Measurements from ENCODE around the gene LEF1.

Gene LEF1

DNA sequence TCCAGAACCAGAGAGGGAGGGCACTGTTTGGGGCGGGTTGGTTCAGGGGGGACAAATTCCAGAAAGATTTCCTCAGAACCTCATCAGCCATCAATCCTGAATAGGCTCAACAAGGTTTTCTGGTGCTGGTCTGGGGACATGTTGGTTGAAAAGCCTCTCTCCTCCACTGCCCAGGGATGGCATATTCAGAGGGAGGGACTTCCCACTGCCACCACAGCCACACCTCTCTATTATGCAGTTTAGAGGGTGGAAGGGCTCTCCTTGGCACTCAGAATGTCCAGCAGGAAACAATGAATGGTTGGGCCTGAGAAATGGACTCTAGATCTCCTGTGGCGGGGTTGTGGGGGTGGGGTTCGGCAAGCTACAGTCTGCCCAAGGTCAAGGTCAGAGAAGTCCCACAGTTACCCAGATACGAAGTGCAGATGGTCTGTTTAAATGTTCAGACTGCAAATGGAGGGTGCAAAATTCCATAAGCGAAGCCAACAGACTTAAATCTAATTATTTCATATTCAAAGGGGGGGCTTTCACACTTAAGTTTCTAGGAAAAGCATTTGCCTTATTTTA, 70.7 kb downstream of the LEF1 start:
- no peaks in the 10 kb centered on the region for H3K79me2 ChIP-seq (ENCODE audit: insufficient read depth, low read depth)
- TF ChIP-seq, protein P1, sequence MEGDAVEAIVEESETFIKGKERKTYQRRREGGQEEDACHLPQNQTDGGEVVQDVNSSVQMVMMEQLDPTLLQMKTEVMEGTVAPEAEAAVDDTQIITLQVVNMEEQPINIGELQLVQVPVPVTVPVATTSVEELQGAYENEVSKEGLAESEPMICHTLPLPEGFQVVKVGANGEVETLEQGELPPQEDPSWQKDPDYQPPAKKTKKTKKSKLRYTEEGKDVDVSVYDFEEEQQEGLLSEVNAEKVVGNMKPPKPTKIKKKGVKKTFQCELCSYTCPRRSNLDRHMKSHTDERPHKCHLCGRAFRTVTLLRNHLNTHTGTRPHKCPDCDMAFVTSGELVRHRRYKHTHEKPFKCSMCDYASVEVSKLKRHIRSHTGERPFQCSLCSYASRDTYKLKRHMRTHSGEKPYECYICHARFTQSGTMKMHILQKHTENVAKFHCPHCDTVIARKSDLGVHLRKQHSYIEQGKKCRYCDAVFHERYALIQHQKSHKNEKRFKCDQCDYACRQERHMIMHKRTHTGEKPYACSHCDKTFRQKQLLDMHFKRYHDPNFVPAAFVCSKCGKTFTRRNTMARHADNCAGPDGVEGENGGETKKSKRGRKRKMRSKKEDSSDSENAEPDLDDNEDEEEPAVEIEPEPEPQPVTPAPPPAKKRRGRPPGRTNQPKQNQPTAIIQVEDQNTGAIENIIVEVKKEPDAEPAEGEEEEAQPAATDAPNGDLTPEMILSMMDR (conservative IDR thresholded peaks at IDR 0.05; ENCODE audit: low read depth, low read length), result no peak
- H2AFZ ChIP-seq (ENCODE audit: low read depth), result no peak overlapping the region
- H4K20me1 ChIP-seq (ENCODE audit: insufficient read depth), result no peaks in the 10 kb centered on the region
- H3K27me3 ChIP-seq (ENCODE audit: insufficient read depth, low read depth), result no peaks in the 10 kb centered on the region
- no peak overlapping the region for H3K4me3 ChIP-seq (IDR thresholded peaks at IDR 0.05; ENCODE audit: insufficient read depth, low read depth, low read length)
- H3K36me3 ChIP-seq (ENCODE audit: insufficient read depth), result no peaks in the 10 kb centered on the region
- no peak overlapping the region for H3K4me2 ChIP-seq
- no peaks in the 10 kb centered on the region for H3K4me1 ChIP-seq (ENCODE audit: low read depth, poor library complexity, severe bottlenecking)
- no peak overlapping the region for H3K9ac ChIP-seq
- no peak overlapping the region for H3K27ac ChIP-seq

DNA sequence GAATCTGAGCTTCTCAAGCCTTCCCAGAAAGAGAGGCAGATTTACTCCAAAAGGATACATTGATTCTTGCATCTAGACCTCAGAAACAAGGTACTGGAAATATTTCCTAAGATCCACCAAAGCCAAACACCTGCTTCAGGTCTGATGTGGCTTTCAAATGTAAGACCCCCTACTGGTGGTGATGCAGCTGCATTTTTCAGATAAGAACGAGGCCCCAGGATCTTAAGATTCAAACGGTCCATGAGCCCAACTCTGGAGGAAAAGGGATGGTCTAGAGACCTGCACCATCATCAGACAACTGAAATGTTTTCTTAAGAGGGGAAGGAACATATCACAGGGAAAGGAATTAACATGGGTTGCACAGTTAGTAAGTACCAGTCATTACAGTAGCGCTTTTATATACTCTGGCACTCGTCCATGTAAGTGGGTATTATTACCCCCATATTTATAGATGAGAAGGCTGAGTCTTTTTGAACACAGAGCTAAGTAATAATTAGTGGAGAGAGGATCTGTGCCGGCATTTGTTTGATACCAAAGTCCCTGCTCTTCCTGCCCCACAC, 73.7 kb downstream of the LEF1 start:
- no peak overlapping the region for H2AFZ ChIP-seq (ENCODE audit: low read depth)
- no peak overlapping the region for H3K4me3 ChIP-seq (IDR thresholded peaks at IDR 0.05; ENCODE audit: insufficient read depth, low read depth, low read length)
- no peaks in the 10 kb centered on the region for H3K4me1 ChIP-seq (ENCODE audit: low read depth, poor library complexity, severe bottlenecking)
- H3K27ac ChIP-seq, result no peak overlapping the region
- H3K9ac ChIP-seq, result no peak overlapping the region
- no peaks in the 10 kb centered on the region for H3K79me2 ChIP-seq (ENCODE audit: insufficient read depth, low read depth)
- TF ChIP-seq, protein P1 (conservative IDR thresholded peaks at IDR 0.05; ENCODE audit: low read depth, low read length), result no peak
- no peaks in the 10 kb centered on the region for H3K27me3 ChIP-seq (ENCODE audit: insufficient read depth, low read depth)
- no peaks in the 10 kb centered on the region for H3K36me3 ChIP-seq (ENCODE audit: insufficient read depth)
- no peak overlapping the region for H3K4me2 ChIP-seq
- no peaks in the 10 kb centered on the region for H4K20me1 ChIP-seq (ENCODE audit: insufficient read depth)

GRCh38 chr4:108094131-108094530, 74.6 kb downstream of the LEF1 start:
- no peaks in the 10 kb centered on the region for H4K20me1 ChIP-seq (ENCODE audit: insufficient read depth)
- no peaks in the 10 kb centered on the region for H3K27me3 ChIP-seq (ENCODE audit: insufficient read depth, low read depth)
- no peak overlapping the region for H3K27ac ChIP-seq
- no peak overlapping the region for H2AFZ ChIP-seq (ENCODE audit: low read depth)
- H3K36me3 ChIP-seq (ENCODE audit: insufficient read depth), result no peaks in the 10 kb centered on the region
- no peak overlapping the region for H3K9ac ChIP-seq
- H3K79me2 ChIP-seq (ENCODE audit: insufficient read depth, low read depth), result no peaks in the 10 kb centered on the region
- no peak overlapping the region for H3K4me3 ChIP-seq (IDR thresholded peaks at IDR 0.05; ENCODE audit: insufficient read depth, low read depth, low read length)
- H3K4me2 ChIP-seq, result no peak overlapping the region
- H3K4me1 ChIP-seq (ENCODE audit: low read depth, poor library complexity, severe bottlenecking), result no peaks in the 10 kb centered on the region
- TF ChIP-seq, protein P1 (conservative IDR thresholded peaks at IDR 0.05; ENCODE audit: low read depth, low read length), result no peak

DNA sequence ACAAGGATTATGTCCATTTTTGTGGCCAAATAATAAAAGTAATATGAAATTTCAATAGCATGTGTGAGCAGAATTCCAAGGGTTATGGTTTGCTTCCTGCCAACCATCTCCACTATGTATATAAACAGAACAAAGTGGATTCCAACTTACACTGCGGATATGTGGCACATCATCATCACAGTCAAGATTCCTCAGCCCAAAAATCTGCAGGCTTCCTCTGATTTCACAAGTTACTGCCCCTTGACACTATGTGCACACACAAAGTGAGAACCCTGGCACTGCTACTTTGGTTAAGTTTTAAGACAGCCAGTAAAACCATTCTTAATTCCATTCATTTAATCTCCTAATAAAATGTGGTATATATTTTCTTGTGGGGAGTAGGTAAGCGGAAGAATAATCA, 76.4 kb downstream of the LEF1 start:
- no peaks in the 10 kb centered on the region for H4K20me1 ChIP-seq (ENCODE audit: insufficient read depth)

More for the DNA sequence above, 76.4 kb downstream of the LEF1 start:
- Histone ChIP-seq H3K4me3 (IDR thresholded peaks at IDR 0.05; ENCODE audit: insufficient read depth, low read depth, low read length) (no peak overlapping the region), H3K27me3 (ENCODE audit: insufficient read depth, low read depth) (no peaks in the 10 kb centered on the region), H3K4me1 (ENCODE audit: low read depth, poor library complexity, severe bottlenecking) (no peaks in the 10 kb centered on the region), H3K9ac (no peak overlapping the region), H3K4me2 (no peak overlapping the region), H3K36me3 (ENCODE audit: insufficient read depth) (no peaks in the 10 kb centered on the region), H3K27ac (no peak overlapping the region), H3K79me2 (ENCODE audit: insufficient read depth, low read depth) (no peaks in the 10 kb centered on the region), H2AFZ (ENCODE audit: low read depth) (no peak overlapping the region)
- TF ChIP-seq, protein P1 (conservative IDR thresholded peaks at IDR 0.05; ENCODE audit: low read depth, low read length), result no peak

Data from KMS-11 (cell line).